ENCODE measurements around the gene PRKAG2. TPM values are rescaled to one million over a fixed set of nuclear protein-coding genes. Genes with fewer than 3 reads are reported as not detected.

PRKAG2 gene
- total RNA-seq, 1 experiment from 2014 or later = 73.9 TPM

DNA sequence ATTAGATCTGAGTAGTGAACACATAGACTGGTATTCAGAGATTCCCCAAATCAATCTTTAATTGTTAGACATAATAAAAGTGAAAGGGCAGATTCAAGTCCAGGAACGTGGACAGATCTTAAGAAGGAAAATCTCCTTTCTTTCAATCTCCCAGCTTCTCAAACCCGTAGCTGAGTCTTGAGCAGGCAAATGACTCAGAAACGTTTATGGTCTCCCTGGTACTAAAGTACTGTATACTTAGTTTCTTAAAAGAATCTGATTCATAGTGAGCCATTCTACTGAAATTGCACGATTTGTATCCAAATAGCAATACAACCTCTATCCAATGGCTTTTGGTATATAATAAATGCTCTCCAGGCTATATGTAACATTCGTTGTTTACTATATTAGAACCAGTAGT lies 216.8 kb downstream of the PRKAG2 start:
- H3K36me3 Mint-ChIP-seq (ENCODE audit: insufficient read depth, unreplicated experiment) = no peaks in the 10 kb centered on the region
- TF ChIP-seq, protein P1, sequence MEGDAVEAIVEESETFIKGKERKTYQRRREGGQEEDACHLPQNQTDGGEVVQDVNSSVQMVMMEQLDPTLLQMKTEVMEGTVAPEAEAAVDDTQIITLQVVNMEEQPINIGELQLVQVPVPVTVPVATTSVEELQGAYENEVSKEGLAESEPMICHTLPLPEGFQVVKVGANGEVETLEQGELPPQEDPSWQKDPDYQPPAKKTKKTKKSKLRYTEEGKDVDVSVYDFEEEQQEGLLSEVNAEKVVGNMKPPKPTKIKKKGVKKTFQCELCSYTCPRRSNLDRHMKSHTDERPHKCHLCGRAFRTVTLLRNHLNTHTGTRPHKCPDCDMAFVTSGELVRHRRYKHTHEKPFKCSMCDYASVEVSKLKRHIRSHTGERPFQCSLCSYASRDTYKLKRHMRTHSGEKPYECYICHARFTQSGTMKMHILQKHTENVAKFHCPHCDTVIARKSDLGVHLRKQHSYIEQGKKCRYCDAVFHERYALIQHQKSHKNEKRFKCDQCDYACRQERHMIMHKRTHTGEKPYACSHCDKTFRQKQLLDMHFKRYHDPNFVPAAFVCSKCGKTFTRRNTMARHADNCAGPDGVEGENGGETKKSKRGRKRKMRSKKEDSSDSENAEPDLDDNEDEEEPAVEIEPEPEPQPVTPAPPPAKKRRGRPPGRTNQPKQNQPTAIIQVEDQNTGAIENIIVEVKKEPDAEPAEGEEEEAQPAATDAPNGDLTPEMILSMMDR (IDR thresholded peaks at IDR 0.05; ENCODE audit: unreplicated experiment) = no peak
- peaks cover 5% of the 10 kb centered on the region for H3K4me1 Mint-ChIP-seq (ENCODE audit: insufficient read depth, unreplicated experiment)
- intact Hi-C loops (cut with micrococcal nuclease) = no loop called here
- no peaks in the 10 kb centered on the region for H3K9me3 Mint-ChIP-seq (ENCODE audit: unreplicated experiment)
- ChIA-PET POLR2A (interaction anchor here (0.6 to 1.0 kb wide), 2 partner anchors 24 to 47 kb away, joined by 3 read pairs; no protein-coding TSS in a partner anchor), CTCF (interaction anchor here (1.0 to 2.2 kb wide), 2 partner anchors 35 to 85 kb away, joined by 4 read pairs; no protein-coding TSS in a partner anchor)
- no peak for DNase-seq (ENCODE audit: unreplicated experiment)
- no peaks in the 10 kb centered on the region for H3K27me3 Mint-ChIP-seq (ENCODE audit: insufficient read depth, unreplicated experiment)
- H3K4me3 Mint-ChIP-seq (ENCODE audit: unreplicated experiment) = no peak overlapping the region
- H3K27ac Mint-ChIP-seq (ENCODE audit: low read depth, unreplicated experiment) = no peak overlapping the region
- no TSS peak for BruUV-seq (replicated peaks)

DNA sequence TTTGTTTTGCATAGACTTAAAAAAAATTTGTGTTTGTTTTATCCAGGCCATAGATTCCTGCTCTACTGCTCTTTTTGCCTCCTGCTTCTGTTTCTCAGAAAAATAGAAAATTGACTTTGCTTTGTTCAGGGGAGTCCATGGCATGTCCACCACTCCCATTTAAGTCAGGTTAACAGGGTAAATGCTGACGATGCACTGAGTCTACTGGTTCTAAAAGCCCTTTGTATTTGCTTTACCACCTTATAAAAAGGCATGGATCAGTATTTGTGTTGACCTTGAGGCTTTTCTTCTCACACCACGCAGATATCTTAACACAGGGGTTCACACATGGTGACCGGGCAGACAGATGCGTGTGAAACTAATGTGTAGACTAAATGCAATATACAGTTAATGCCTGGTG lies 217.7 kb downstream of the PRKAG2 start:
- TF ChIP-seq, protein P1 (IDR thresholded peaks at IDR 0.05; ENCODE audit: unreplicated experiment) = no peak
- Mint-ChIP-seq H3K27me3 (ENCODE audit: insufficient read depth, unreplicated experiment) (no peaks in the 10 kb centered on the region), H3K36me3 (ENCODE audit: insufficient read depth, unreplicated experiment) (no peaks in the 10 kb centered on the region), H3K4me3 (ENCODE audit: unreplicated experiment) (no peak overlapping the region), H3K9me3 (ENCODE audit: unreplicated experiment) (no peaks in the 10 kb centered on the region), H3K27ac (ENCODE audit: low read depth, unreplicated experiment) (no peak overlapping the region), H3K4me1 (ENCODE audit: insufficient read depth, unreplicated experiment) (peaks cover 5% of the 10 kb centered on the region)
- CTCF ChIA-PET = interaction anchor here (1.0 to 1.1 kb wide), 2 partner anchors 9 to 36 kb away, joined by 3 to 4 read pairs; no protein-coding TSS in a partner anchor
- no peak for DNase-seq (ENCODE audit: unreplicated experiment)
- BruUV-seq (replicated peaks) = no TSS peak
- POLR2A ChIA-PET = interaction anchor here (0.7 to 2.2 kb wide), 3 partner anchors 12 to 462 kb away, joined by 3 to 7 read pairs (median 4); no protein-coding TSS in a partner anchor
- intact Hi-C loops (cut with micrococcal nuclease) = no loop called here

DNA sequence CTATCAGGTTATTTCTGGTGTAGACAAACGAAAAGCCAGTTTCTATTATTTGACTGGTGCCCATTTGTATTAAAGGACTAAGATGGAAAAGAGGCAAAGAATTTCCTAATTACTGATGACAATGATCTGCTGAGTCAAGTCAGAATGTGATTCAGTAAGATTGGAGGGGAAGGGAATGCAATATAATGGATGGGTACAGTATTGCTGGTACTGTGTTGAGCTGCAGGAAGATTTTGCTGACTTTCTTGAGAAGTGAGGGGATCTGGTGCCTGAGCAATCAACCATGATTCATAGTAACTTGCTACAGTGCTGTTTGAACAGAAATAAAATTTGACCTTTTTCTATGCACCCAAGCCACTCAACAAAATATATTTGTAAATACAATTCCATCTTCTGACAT lies 218.1 kb downstream of the PRKAG2 start:
- DNase-seq (ENCODE audit: unreplicated experiment) = no peak
- ChIA-PET POLR2A (interaction anchor here (2.2 kb wide), 1 partner anchor 12 kb away, joined by 7 read pairs; no protein-coding TSS in a partner anchor), CTCF (interaction anchor here (1.1 kb wide), 1 partner anchor 9 kb away, joined by 3 read pairs; no protein-coding TSS in a partner anchor)
- H3K4me3 Mint-ChIP-seq (ENCODE audit: unreplicated experiment) = no peak overlapping the region
- no peaks in the 10 kb centered on the region for H3K9me3 Mint-ChIP-seq (ENCODE audit: unreplicated experiment)
- TF ChIP-seq, protein P1 (IDR thresholded peaks at IDR 0.05; ENCODE audit: unreplicated experiment) = no peak
- intact Hi-C loops (cut with micrococcal nuclease) = no loop called here
- no peaks in the 10 kb centered on the region for H3K27me3 Mint-ChIP-seq (ENCODE audit: insufficient read depth, unreplicated experiment)
- no TSS peak for BruUV-seq (replicated peaks)
- H3K4me1 Mint-ChIP-seq (ENCODE audit: insufficient read depth, unreplicated experiment) = peaks cover 5% of the 10 kb centered on the region
- no peak overlapping the region for H3K27ac Mint-ChIP-seq (ENCODE audit: low read depth, unreplicated experiment)
- no peaks in the 10 kb centered on the region for H3K36me3 Mint-ChIP-seq (ENCODE audit: insufficient read depth, unreplicated experiment)

DNA sequence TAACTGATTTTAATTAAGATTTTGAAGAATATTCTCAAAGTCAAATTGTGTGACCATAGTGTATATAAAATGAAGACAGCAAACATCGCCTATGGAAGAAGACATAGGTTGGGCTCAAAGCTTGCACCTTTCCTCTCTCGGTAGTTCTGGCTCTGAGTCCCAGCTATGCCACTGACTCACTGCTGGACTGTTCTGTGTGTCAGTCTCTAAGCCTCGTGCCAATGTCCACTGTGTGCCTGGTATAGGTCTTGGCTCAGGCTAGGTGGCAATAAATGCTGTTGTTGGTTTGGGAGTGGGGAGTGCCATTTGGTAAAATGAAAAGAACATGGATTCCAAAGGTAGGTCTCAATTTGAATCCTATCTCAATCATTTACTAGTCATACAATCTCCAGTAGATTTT lies 219.7 kb downstream of the PRKAG2 start:
- ChIA-PET CTCF (no interaction called here), POLR2A (interaction anchor here (0.6 to 2.2 kb wide), 5 partner anchors 8 to 80 kb away, joined by 3 to 7 read pairs (median 3); no protein-coding TSS in a partner anchor)
- TF ChIP-seq, protein P1 (IDR thresholded peaks at IDR 0.05; ENCODE audit: unreplicated experiment) = no peak
- Mint-ChIP-seq H3K27ac (ENCODE audit: low read depth, unreplicated experiment) (no peak overlapping the region), H3K4me3 (ENCODE audit: unreplicated experiment) (no peak overlapping the region), H3K27me3 (ENCODE audit: insufficient read depth, unreplicated experiment) (no peaks in the 10 kb centered on the region), H3K36me3 (ENCODE audit: insufficient read depth, unreplicated experiment) (no peaks in the 10 kb centered on the region), H3K9me3 (ENCODE audit: unreplicated experiment) (no peaks in the 10 kb centered on the region), H3K4me1 (ENCODE audit: insufficient read depth, unreplicated experiment) (peaks cover 5% of the 10 kb centered on the region)
- BruUV-seq (replicated peaks) = no TSS peak
- DNase-seq (ENCODE audit: unreplicated experiment) = peak; percentile 44
- intact Hi-C loops (cut with micrococcal nuclease) = no loop called here
